Testis (tissue), 3 donors: ENCODE measurements around the gene FOXO6. TPM values are rescaled to one million over a fixed set of nuclear protein-coding genes. Genes with fewer than 3 reads are reported as not detected.

Source experiments
- DNase-seq: peaks from one replicate; pipeline ENCODE4 v3.0.0-alpha.2; 2019
- H3K27ac ChIP-seq, 2 donors: fragments of 200-600 bp; sonication (generic); one replicate each; pipeline ENCODE4 v1.5.1; 2019
- H3K27me3 ChIP-seq: fragments of 200-600 bp; sonication (generic); one replicate; pipeline ENCODE4 v1.5.1; 2019
- H3K36me3 ChIP-seq: fragments of 200-600 bp; sonication (generic); one replicate; pipeline ENCODE4 v1.5.1; 2017; ENCODE audit warnings: low read depth; ENCODE audit errors: missing control alignments
- H3K4me1 ChIP-seq: fragments of 200-600 bp; sonication (generic); one replicate; pipeline ENCODE4 v1.5.1; 2019
- H3K4me3 ChIP-seq, 2 donors: fragments of 200-600 bp; sonication (generic); one replicate each; pipeline ENCODE4 v1.5.1; 2017 to 2019
- H3K9me3 ChIP-seq: fragments of 200-600 bp; sonication (generic); one replicate; pipeline ENCODE4 v1.5.1; 2017
- POLR2A ChIP-seq: fragments of 450-650 bp; IDR thresholded peaks from one replicate; pipeline ENCODE4 v1.6.1; 2017; ENCODE audit warnings: antibody characterized with exemption, mild to moderate bottlenecking, moderate library complexity
- WGBS, 2 donors: methylation state at CpG; one replicate each; pipeline ENCODE4 v1.1.5; 2018; 5-methylcytosine and 5-hydroxymethylcytosine counted together
- intact Hi-C: fragments of 100-400 bp; cut with DNase I; formaldehyde crosslinking; loops from one replicate; pipeline ENCODE4 v1.15.1; 2023; ENCODE audit warnings: low total_unique reads
- polyA plus RNA-seq: library from polyadenylated mRNA; stranded (reverse); fragments of 350-450 nt; fragmentation: Illumina TruSeq; extraction: RNeasy Lipid Tissue Mini Kit (QIAGEN cat#74804); gene quantifications from one replicate; pipeline ENCODE4 v1.2.3, GENCODE V29; 2014; ENCODE audit warnings: low read depth, low replicate concordance; ENCODE audit not compliant: insufficient read depth
- total RNA-seq, 2 donors: library from RNA; depleted of rRNA; stranded (reverse); fragments of >200 nt; gene quantifications; one replicate each; pipeline ENCODE4 v1.2.3, GENCODE V29; 2016
- TF ChIP-seq, protein P1 (sequence below), 3 experiments: fragments of 450-650 bp in 2 of 3; fragments of 200-600 bp in 1 of 3; sonication (generic) in 1 of 3; IDR thresholded peaks; one replicate each; pipeline ENCODE4 v1.5.1; 2016 to 2019; ENCODE audit warnings: antibody characterized with exemption in 3 of 3, mild to moderate bottlenecking in 2 of 3, moderate library complexity in 1 of 3

The FOXO6 gene
- total and polyA plus RNA-seq, 3 donors from 2014 or later: 2.4 to 4.5 (median 3.8) TPM

DNA sequence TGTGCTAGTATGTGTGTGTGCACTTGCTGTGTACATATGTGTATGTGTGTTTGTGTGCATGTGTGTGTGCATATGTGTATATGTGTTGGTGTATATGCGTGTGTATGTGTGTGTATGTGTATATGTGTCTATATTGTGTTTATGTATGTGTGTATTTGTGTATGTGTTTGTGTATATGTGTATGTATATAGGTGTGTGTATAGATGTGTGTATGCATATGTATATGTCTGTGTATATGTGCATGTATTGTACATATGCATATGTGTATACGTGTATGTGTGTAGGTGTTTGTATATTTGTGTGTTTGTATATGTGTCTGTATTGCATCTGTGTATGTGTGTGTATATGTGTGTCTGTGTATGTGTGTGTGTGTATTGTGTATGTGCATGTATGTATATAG lies 64.1 kb downstream of the FOXO6 start:
- Histone ChIP-seq H3K27me3 (no peaks in the 10 kb centered on the region), H3K4me1 (no peaks in the 10 kb centered on the region), H3K4me3 (no peak overlapping the region), H3K9me3 (no peaks in the 10 kb centered on the region), H3K27ac (no peak overlapping the region), H3K36me3 (no peaks in the 10 kb centered on the region)
- 88 to 92% methylated on average over 2 of the region's 2 CpGs for WGBS, 2 donors
- intact Hi-C loops: no loop called here
- DNase-seq: no peak
- TF ChIP-seq, protein P1, sequence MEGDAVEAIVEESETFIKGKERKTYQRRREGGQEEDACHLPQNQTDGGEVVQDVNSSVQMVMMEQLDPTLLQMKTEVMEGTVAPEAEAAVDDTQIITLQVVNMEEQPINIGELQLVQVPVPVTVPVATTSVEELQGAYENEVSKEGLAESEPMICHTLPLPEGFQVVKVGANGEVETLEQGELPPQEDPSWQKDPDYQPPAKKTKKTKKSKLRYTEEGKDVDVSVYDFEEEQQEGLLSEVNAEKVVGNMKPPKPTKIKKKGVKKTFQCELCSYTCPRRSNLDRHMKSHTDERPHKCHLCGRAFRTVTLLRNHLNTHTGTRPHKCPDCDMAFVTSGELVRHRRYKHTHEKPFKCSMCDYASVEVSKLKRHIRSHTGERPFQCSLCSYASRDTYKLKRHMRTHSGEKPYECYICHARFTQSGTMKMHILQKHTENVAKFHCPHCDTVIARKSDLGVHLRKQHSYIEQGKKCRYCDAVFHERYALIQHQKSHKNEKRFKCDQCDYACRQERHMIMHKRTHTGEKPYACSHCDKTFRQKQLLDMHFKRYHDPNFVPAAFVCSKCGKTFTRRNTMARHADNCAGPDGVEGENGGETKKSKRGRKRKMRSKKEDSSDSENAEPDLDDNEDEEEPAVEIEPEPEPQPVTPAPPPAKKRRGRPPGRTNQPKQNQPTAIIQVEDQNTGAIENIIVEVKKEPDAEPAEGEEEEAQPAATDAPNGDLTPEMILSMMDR (IDR thresholded peaks at IDR 0.05): no peak
- no peak for TF ChIP-seq POLR2A

DNA sequence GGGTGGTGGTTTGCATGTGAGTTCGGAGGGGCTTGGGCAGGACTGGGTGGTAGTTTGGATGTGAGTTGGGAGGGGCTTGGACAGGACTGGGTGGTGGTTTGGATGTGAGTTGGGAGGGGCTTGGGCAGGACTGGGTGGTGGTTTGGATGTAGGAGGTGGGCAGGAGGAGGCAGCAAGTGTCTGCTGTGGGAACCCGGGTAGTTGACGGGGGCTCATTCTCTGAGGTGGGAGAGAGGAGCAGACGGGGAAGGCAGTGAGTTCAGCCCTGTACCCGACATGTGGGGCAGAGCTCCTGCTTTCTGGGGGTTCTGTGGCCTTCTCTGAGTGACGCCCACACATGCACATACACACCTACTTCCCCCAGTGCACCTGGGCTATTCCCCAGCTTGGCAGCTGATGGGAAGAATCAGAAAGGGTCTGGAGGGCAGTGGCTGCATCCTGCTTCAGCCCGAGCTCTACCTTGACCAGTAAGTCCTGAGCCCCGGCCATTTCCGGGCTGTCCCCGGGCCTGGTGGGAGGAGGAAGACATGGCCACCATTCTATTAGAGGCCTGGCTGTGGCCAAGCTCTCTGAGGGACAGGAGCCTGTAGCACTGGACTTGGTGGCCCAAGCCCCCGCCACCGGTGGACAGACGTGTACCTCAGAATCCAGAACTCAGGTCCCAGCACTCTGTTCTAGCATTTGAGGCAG lies 65.1 kb downstream of the FOXO6 start:
- 92 to 95% methylated on average over 5 to 13 of the region's 13 CpGs for WGBS, 2 donors
- TF ChIP-seq POLR2A: no peak
- TF ChIP-seq, protein P1 (IDR thresholded peaks at IDR 0.05): no peak
- no peaks in the 10 kb centered on the region for H3K27me3 ChIP-seq

DNA sequence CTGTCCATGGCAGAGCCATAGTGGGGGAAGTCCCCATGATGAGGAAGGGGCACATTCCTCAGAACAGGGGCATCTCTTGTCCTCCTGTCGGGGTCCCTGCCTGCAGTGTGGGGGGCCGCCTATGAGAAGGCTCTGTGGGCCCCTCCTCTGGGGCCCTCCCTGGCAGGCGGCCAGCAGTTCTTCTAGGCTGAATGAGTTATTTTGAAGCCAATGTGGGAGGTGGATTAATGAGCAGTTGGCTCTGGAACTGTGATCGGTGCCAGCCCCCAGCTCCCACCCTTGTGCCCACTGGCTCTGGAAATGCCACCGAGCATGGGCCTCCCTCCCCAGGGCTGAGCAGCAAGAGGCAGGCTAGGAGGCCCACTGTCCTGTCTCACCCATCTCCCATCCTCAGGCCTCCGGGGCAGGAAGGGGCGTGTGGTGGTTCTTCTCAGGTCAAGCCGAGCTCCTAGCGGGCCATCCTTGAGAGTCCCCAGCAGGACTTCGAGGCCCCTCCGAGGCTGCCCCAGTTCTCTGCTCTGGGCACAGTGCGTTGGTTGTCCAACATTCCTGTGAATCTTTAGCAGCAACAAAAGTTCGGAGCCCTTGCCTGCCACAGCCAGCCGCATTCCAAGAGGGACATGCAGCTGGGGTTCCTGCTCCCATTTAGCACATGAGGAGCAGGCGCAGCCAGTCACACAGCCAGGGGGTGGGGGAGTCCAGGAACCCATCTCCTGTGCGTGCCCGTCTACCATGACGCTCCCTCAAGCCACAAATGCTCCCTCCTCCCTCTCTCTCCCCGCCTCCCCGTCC lies 66.1 kb downstream of the FOXO6 start:
- intact Hi-C loops: no loop called here
- H3K27me3 ChIP-seq: no peaks in the 10 kb centered on the region
- no peaks in the 10 kb centered on the region for H3K9me3 ChIP-seq
- no peak overlapping the region for H3K4me3 ChIP-seq
- no peak overlapping the region for H3K27ac ChIP-seq
- no peak for DNase-seq
- H3K4me1 ChIP-seq: peaks cover 7% of the 10 kb centered on the region
- TF ChIP-seq, protein P1 (IDR thresholded peaks at IDR 0.05): no peak
- TF ChIP-seq POLR2A: no peak
- H3K36me3 ChIP-seq: no peaks in the 10 kb centered on the region
- WGBS, 2 donors: 78 to 87% methylated on average over 15 to 19 of the region's 20 CpGs

More for the DNA sequence above, 65.1 kb downstream of the FOXO6 start:
- Histone ChIP-seq H3K27ac (no peak overlapping the region), H3K36me3 (no peaks in the 10 kb centered on the region), H3K4me1 (no peaks in the 10 kb centered on the region), H3K4me3 (no peak overlapping the region), H3K9me3 (no peaks in the 10 kb centered on the region)
- no peak for DNase-seq
- intact Hi-C loops: no loop called here

DNA sequence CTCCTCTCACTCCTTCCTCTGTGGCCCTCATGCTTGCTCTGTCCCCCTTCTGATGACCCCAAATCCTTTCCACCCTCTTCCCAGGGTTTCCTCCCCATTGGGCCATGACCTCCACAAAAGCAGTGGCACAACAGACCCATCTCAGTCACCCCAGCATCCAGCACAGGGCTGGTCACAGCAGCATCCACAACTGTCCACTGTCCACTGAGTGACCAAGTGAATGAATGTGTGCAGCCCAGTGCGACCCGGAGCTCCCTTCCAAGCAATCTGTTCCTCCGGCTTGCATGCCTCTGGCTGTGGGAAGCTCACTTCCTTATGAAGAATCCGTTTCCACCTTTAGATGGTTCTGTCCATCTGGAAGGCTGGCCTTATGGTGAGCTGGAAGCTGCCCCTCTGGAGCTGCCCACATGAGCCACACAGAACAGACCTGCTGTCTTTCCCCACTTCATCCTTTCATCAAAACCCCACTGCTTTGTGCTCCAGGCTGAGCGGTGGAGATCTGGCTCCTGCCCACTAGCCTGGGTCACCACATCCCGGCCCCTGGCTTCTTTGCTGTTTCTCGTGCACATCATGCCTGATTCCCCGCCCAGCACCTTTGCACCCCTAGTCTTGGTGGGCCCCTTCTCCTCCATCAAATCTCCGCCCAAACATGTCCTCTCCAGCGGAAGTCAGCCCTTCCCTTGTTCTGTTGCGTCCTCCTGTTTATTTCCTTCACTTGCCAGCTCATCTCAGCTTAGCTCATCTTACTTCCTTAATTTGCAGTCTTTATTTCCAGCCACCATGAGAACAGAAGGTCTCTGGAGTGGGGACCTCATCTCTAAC lies 66.9 kb downstream of the FOXO6 start:
- Histone ChIP-seq H3K27me3 (no peaks in the 10 kb centered on the region), H3K4me3 (no peak overlapping the region), H3K27ac (no peak overlapping the region), H3K9me3 (no peaks in the 10 kb centered on the region), H3K36me3 (no peaks in the 10 kb centered on the region), H3K4me1 (peaks cover 15% of the 10 kb centered on the region)
- TF ChIP-seq, protein P1 (IDR thresholded peaks at IDR 0.05): no peak
- TF ChIP-seq POLR2A: no peak
- intact Hi-C loops: no loop called here
- DNase-seq: no peak
- WGBS, 2 donors: 91 to 92% methylated on average over 11 of the region's 11 CpGs
